Keratinocyte (primary cell): ENCODE results near the gene CHCHD10.

Experiments used
- CTCF ChIP-seq, 3 experiments: IDR thresholded peaks in 1 of 3; conservative IDR thresholded peaks in 1 of 3; optimal IDR thresholded peaks in 1 of 3; 2 replicates in 2 of 3; 3 replicates in 1 of 3; pipeline versions ENCODE3 to v1.5.1; 2011; ENCODE audit warnings: low read length in 3 of 3, mild to moderate bottlenecking in 3 of 3, moderate library complexity in 2 of 3, control low read depth in 1 of 3, inconsistent platforms in 1 of 3; ENCODE audit not compliant: insufficient read depth in 2 of 3; ENCODE audit errors: extremely low read depth in 1 of 3
- EZH2 ChIP-seq: IDR thresholded peaks from one replicate; pipeline ENCODE4 v1.6.1; 2012; ENCODE audit warnings: inconsistent platforms, mild to moderate bottlenecking, low read length, moderate library complexity

- TF ChIP-seq CTCF (optimal IDR thresholded peaks at IDR 0.05 in 1 of 3, IDR thresholded peaks at IDR 0.05 in 1 of 3, conservative IDR thresholded peaks at IDR 0.05 in 1 of 3; ENCODE audit: extremely low read depth in 1 of 3, insufficient read depth in 2 of 3, low read length in 3 of 3) (no peak), EZH2 (no peak)
Observed at GRCh38 chr22:23784215-23784732, 16.5 kb upstream of the CHCHD10 start.
